Epithelial cell of proximal tubule (primary cell): ENCODE results near the gene CIDEB. TPM values are rescaled to one million over a fixed set of nuclear protein-coding genes. Genes with fewer than 3 reads are reported as not detected.
A peak's percentile ranks its signal among the peaks of the same experiment; 100 is the strongest.

Experiments
- DNase-seq: peaks from one replicate; pipeline ENCODE4 v3.0.0-alpha.2; 2011; ENCODE audit warnings: low read depth
- H3K4me3 ChIP-seq: 2 replicates; pipeline ENCODE4 v1.5.1; 2011; ENCODE audit warnings: low read depth, mild to moderate bottlenecking, low read length
- CTCF ChIP-seq: conservative IDR thresholded peaks from 2 replicates; pipeline ENCODE4 v1.5.1; 2012; ENCODE audit warnings: low read depth, mild to moderate bottlenecking, low read length
- total RNA-seq: library from RNA; depleted of rRNA; stranded (reverse); fragments of >200 nt; gene quantifications from 2 replicates; pipeline ENCODE4 v1.2.3, GENCODE V29; 2015

The CIDEB gene
- total RNA-seq, 1 donor from 2014 or later, result 3.6 TPM

GRCh38 chr14:24308342-24309124 is 756 bp upstream of the CIDEB start:
- TF ChIP-seq CTCF, result no peak
- H3K4me3 ChIP-seq, result no peak overlapping the region
- no peak for DNase-seq

GRCh38 chr14:24307156-24307574 is 612 bp downstream of the CIDEB start:
- DNase-seq, result no peak
- TF ChIP-seq CTCF, result no peak
- peak overlapping the region; percentile 30 for H3K4me3 ChIP-seq

GRCh38 chr14:24304019-24304387 is 3.8 kb downstream of the CIDEB start:
- no peak overlapping the region for H3K4me3 ChIP-seq
- no peak for DNase-seq
- no peak for TF ChIP-seq CTCF

DNA sequence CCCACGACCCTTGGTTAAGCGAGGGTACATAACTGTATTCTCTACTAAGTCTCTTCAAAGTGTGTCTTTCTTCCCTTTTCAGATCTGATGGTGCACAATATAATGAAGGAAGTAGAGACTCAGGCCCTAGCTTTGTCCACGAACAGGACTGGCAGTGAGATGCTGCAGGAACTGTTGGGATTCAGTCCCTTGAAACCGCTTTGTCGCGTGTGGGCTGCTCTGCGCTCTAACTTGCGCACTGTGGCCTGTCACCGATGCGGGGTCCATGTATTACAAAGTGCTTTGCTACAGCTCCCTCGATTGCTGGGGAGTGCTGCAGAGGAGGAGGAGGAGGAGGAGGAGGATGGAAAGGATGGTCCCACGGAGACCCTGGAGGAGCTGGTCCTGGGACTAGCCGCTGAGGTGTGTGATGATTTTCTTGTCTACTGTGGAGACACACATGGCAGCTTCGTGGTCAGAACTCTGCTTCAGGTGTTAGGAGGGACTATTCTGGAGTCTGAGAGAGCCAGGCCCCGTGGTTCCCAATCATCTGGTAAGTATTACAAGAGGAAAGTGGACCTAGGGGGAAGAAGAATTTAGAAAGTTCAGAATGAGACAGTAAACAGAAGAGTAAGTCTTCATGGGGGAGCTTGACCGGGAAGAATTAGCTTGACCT is 7.3 kb downstream of the CIDEB start:
- TF ChIP-seq CTCF, result no peak
- DNase-seq, result no peak
- H3K4me3 ChIP-seq, result peak overlapping the region; percentile 91

DNA sequence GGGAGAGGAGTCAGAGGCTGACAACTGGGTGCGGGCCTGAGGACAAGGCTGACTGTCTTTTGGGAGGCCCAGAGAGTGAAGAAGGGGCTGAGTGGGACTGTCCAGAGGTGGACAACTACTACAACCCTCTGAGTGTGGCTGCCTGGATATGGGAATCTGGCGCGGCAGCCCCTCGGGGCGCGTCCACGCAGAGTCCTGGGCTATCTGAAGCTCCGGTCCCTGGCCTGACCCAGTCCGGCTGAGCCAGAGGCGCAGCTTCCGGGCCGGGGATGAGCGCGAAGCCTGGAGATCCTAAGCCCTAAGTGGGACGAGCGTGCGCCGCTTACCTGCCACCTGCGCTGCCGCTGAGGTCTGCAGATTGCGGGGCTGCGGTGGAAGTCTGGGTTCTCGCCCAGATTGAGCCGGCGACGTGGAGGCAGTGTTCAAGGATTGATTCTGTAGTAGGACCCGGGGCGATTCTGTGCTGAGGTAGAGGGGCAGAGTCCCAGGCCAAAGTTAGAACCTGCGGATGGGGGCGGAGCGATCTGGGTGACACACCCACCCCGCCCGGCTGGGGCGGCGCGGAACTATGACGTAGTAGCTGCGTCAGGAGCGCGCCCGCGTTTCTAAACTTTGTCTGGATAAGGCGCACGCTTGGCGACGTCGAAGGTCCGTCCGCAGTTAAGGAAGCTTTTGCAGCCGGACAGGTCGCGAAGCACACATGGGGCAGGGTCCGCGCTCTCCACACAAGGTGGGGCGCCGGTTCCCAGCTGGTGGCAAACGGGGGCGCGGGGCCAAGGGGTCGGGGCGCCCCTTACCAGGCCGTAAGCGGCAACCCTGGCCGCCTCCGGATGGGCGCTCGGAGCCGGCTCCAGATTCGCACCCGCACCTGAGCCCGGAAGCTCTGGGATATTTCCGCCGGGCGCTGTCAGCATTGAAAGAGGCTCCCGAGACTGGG is 8.3 kb downstream of the CIDEB start, which contains the start of the genes DHRS1 and NOP9:
DHRS1 (minus strand) TSS at position 526 of the 937 bp plus-strand sequence. CDS start 674 bp downstream, outside the sequence.
NOP9 (plus strand) TSS at position 596 of the 937 bp plus-strand sequence; CDS start at position 701, 105 bp downstream.
- no peak for DNase-seq
- peak within 1 kb of the TSS; percentile 91 for H3K4me3 ChIP-seq
- TF ChIP-seq CTCF, result no peak

GRCh38 chr14:24298892-24299254 is 8.9 kb downstream of the CIDEB start:
- TF ChIP-seq CTCF, result no peak
- peak overlapping the region; percentile 91 for H3K4me3 ChIP-seq
- DNase-seq, result no peak
